GM03348 (cell line): ENCODE measurements around the gene HTT.

ENCODE experiments used
- DNase-seq: peaks from one replicate; pipeline ENCODE4 v3.0.0; 2012; ENCODE audit warnings: low spot score

Gene HTT

DNA sequence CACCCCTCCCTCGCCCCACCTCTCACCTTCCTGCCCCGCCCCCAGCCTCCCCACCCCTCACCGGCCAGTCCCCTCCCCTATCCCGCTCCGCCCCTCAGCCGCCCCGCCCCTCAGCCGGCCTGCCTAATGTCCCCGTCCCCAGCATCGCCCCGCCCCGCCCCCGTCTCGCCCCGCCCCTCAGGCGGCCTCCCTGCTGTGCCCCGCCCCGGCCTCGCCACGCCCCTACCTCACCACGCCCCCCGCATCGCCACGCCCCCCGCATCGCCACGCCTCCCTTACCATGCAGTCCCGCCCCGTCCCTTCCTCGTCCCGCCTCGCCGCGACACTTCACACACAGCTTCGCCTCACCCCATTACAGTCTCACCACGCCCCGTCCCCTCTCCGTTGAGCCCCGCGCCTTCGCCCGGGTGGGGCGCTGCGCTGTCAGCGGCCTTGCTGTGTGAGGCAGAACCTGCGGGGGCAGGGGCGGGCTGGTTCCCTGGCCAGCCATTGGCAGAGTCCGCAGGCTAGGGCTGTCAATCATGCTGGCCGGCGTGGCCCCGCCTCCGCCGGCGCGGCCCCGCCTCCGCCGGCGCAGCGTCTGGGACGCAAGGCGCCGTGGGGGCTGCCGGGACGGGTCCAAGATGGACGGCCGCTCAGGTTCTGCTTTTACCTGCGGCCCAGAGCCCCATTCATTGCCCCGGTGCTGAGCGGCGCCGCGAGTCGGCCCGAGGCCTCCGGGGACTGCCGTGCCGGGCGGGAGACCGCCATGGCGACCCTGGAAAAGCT is at the start of gene HTT, which contains the start of gene HTT-AS:
TSS of gene HTT (plus strand) at position 604 of the 768 bp plus-strand sequence. CDS start at position 749, 145 bp downstream.
TSS of gene HTT-AS (minus strand) at position 461 of the 768 bp plus-strand sequence.
- peak; percentile 100 for DNase-seq

DNA sequence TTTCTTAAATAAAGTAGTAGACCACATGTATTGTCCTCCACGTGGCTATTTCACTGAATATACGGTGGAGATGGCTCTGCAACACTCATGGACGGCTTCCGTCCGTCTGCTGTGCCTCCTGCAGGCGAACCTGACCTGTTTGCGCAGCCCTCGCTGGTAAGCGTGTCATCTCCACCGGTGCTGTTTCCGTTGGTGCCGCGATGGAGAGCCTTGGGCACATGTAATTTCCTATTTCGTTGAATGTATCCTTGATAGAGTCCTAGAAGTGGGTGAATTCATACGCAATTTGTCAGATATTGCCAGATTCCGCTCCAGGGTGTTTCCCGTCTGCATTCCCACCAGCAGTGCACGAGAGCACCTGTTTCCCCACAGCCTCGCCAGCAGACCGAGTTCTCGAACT is 48.6 kb upstream of the HTT start:
- DNase-seq, result no peak

DNA sequence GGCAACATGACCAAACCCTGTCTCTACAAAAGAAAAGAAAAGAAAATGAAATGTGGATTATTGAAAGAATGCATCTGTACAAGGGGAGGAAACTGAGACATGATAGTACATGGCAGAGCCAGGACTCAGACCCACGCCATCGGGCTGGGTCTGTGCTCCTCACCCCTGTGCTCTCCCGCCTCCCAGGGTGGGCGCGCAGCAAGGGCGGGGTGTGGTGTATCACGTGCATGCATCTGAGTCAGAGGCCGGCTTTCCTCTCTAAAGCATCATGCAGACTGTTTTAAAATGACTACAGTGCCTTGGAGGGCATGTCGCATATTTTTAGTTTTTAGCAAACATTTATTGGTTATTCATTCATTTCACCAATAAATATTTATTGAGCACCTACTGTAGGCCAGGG is 47.9 kb upstream of the HTT start:
- no peak for DNase-seq

DNA sequence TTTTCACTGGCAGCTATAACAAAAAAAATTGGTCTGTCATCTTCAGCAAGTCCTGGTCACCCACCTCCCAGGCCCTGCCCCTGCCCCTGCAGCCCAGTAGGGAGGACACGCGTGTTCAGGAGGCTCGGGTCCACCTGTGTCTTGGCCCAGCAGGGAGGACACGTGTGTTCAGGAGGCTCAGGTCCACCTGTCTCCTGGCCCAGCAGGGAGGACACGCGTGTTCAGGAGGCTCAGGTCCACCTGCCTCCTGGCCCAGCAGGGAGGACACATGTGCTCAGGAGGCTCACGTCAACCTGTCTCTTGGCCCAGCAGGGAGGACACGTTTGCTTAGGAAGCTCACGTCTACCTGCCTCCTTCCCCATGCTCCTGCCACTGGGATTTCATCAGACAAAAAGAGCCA is 45.0 kb upstream of the HTT start:
- DNase-seq, result no peak

DNA sequence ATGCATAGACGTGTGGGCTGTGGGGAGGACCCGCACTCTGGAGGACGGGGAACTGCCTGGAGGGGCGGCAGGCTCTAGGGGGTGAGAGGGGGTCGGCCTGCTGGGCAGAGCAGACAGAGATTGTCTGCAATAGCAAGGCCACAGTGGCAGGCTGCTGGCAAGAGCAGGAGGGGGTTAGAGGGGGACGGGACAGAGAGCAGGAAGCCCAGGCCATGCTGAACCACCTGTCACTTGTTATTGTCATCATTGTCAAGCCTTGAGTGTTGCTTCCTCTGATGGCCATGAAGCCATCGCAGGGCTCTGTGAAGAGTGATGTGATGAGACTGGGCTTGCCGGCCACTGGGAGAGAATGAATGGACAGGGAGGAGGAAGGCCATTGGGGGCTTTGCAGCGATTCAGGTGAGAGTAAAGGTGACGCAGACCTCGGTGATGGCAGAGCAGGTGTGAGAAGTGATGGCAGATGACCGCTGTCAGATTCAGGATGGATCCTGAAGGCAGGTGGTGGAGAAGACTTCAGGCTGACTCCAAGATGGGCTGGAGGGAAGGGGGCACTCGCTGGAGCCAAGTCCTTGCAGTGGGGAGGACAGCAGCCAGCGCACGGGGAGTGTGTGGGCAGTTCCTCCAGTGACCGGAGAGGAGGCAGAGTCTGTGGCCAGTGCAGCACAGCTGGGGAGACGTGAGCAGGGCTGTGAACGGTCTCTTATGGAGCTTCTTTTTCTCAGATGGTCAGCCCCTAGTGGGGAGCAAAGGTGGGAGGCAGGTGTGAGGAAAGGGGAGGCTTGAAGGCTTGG is 43.7 kb upstream of the HTT start:
- DNase-seq, result no peak

DNA sequence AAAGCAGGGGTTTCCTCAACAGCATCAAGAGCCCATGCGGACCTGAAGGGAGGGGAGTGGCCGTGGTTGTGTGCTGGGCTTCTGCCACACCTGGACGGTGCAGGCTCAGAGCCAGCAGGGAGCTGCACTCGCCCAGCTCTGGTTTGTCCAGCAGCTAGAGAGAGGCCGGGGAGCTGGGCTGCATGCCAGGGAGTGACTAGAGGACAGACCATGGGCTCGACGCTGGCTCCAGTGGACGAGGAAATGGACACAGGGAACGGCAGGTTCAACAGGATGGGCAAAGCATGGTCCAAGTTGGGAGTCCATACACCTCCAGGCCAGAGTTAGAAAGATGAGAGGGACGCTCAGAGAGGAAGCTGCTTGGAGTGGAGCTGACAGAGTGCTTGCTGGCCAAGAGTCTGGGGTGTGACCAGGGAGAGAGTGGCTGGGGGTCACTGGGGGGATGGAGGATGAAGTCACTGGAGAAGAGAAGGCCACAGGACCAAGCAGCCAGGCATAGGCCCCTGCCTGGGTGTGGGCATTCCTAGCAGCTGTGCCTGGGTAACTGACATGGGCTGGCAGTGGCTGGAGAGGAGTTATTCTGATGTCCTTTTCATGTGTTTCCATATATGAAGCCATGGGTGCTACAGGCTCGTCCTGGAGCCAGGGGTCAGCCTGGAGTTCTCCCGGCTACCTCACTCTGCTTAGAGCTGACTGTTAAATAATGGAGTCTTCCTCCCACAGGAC is 43.0 kb upstream of the HTT start:
- DNase-seq, result no peak

DNA sequence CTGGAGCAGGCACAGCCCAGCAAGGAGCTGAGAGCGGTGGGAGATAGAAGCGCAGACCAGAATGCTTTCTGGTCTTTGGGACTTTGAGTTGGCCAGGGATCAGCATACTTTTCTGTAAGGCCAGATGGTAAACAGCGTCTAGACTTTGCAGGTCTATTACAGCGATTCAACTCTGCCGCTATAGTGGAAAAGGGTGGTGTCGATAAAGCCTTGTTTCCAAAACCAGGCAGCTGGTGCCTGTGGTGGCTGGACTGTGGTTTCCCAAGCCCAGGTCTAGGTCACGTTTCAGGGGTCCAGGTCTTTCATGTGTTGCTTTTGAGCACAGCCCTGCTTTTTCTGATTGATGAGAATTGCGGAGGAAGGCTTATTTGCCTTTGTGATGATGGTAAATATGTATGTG is 40.2 kb upstream of the HTT start:
- no peak for DNase-seq

DNA sequence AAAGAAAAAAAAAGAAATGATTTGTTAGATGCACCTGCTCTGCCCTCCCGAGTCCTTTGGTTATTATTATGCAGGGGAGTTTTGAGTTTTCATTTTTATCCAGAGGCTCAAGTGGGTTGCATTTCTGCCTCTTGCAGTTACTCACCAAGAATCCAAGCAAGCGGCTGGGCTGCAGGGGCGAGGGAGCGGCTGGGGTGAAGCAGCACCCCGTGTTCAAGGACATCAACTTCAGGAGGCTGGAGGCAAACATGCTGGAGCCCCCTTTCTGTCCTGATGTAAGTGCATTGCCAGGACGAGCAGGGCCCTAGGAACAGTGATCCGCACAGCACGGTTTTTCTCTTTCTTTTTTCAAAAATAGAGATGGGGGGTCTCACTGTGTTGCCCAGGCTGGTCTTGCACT is 39.2 kb upstream of the HTT start:
- DNase-seq, result no peak

DNA sequence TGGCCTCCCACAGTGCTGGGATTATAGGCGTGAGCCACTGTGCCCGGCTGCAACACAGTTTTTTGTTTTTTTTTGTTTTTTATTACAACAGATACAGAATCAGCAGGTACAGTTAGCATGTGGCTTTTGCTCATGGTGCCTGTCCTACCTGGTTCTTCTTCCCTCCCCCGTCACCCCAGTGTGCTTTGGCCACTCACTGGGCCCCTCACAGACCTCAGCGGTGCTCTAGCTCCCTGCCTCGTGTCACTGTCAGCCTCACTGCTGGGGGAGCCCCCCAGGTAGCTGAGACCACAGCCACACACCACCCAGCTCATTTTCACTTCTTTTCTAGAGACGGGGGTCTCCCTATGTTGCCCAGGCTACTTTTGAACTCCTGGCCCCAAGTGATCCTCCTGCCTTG is 38.8 kb upstream of the HTT start:
- no peak for DNase-seq

DNA sequence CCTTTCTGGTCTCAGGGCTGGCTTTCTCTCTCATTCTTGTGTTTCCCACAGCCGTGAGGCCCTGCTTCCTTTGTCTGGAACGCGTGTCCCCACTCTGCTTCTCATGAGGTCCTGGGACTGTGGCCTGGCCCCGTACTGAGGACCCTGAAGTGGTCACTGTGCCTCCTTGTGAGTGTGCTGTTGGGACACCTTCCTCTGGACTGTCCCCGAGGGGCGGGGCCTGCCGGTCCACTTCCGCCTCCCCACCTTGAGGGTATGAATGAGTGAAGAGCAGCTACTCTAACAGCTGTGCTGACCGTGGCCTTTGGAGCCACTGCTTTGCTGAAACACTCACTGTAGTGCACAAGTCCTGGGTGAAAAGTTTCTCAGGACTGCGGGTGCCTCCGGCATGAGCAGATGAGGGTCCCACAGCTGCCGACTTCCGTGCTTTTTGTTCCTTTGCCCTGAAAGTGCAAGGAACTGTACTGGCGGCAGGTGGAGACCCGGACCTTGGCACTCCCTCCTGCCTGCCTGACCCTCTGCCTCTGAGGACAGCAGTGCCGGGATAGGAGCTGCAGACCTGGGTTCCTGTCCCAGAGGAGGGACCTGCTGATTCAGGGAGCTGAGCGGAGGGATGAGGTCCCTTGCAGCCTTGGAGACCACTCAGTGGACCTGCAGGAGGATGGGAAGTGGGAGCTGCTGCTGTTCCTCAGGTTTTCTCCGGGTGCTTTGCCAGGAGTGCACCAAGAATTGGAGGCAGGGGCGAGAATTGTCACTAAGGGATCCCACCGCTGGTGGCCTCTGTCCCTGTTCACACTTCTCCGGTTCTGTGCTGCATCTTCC is 38.1 kb upstream of the HTT start:
- DNase-seq, result no peak

DNA sequence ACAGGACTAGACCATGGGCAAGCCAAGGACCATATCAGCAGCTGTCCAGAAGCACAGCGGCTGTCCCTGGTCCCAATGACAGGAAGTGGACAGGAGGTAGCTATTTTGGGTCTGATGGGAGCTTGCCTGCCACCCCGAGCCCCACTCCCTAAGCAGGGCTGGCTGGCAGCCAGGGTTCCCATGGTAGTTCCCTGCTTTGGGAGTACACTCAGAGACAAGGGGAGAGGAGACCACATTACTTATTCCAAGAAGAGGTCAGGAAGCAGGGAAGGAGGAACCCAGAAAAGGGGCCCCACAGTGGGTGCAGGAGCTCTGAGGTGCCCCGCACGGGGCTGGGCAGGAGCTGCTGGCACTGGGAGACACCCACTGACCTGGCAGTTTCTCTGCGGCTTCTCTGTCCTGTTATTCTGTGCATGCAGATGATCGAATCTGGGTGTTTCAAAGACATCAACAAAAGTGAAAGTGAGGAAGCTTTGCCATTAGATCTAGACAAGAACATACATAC is 36.5 kb upstream of the HTT start:
- DNase-seq, result no peak

DNA sequence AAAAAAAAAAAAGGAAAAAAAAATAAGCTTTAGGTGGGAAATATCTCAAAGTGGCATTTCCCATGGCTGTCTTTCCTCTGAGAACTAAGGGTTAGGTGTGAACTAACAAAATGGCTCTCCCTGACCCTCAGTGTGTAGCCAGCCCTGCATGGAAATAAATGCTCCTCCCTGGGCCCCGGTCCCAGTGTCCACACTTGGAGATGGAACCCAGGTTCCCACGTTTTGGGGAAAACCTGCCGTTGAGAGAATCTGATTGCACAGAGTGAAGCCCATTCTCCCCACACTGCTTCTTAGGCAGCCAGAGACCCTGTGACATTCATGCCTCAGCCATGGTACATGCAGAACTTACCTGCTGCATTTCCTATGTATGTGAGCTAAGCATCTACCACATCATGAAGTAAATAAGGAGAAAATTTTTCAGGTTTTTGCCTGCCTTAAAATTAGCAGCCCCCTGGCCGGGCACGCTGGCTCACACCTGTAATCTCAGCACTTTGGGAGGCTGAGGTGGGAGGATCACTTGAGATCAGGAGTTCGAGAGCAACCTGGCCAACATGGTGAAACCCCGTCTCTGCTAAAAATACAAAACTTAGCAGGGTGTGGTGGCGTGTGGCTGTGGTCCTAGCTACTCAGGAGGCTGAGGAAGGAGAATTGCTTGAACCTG is 34.6 kb upstream of the HTT start:
- no peak for DNase-seq

DNA sequence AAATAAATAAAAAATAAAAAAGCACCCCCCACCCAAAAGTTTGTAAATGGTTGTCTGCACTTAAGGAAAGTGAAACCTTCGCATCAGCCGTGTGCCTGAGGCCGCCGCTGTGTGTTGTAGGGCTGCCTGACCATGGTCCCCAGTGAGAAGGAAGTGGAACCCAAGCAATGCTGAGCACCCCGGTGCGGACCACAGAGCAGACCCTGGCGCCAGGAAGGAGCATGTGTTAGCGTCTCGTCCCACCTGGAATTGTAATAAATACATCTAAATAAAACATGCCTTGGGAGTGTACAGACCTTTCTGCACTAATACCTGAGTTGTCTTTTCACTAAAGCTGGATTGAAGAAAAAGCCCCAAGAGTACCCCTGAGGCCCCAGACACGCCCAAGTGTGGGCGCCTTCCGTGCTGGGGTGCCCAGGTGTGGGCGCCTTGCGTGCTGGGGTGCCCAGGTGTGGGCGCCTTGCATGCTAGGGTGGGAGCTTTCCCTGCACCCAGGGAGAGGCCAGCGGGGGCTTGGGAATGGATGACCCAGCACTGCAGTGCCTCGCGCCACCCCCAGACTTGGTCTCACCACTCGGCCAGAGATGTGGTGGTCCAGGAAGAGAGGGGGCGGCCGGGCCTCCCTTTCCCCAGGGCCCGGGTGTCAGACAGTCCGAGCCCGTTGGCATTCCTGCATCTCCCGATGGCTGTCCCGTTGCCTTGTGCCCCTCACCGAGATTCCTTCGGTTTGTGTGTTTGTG is 33.9 kb upstream of the HTT start:
- DNase-seq, result no peak

DNA sequence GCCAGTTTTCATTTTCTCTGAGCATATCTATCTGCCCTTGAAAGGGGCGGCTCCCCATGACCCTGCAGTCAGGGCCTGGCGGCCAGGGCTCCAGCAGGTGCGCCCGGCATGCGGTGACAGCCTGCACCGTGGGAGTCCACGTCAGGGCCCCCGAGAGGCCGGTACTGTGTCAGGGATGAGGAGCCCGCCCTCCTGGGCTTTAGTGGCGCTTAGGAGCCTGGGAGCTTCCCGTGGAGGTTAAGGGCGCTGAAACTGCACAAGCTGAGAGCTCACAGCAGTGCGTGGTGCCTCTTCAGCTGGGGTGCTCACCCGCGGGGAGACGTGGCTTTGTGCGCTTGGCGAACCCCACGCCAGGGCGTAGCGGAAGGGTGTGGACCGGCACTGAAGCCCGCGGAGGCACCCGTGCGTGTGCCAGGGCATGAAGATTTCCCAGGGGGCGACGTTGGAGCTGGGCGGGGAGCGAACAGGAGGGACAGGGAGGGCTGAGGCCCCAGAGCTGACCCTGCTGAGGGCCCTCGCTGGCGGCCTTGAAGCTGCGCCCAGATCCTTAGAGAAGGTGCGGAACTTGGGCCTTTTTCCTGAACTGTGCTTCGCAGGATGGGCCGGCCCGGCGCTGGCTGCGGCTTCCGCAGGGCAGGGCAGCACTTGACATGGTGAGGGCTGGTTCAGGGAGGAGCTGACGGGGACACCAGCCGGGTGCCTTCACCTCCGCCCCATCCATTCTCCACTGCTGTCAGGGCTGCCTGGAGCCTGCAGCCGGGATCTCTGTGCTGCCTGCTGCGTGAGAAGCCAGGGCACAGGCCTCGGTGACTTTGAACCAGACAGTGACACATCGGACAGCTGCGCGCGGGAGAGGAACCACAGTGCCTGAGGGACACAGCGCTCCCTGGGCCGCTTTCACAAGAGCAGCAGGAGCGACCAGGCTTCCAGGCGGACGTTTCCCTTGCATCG is 33.0 kb upstream of the HTT start:
- peak; percentile 73 for DNase-seq

DNA sequence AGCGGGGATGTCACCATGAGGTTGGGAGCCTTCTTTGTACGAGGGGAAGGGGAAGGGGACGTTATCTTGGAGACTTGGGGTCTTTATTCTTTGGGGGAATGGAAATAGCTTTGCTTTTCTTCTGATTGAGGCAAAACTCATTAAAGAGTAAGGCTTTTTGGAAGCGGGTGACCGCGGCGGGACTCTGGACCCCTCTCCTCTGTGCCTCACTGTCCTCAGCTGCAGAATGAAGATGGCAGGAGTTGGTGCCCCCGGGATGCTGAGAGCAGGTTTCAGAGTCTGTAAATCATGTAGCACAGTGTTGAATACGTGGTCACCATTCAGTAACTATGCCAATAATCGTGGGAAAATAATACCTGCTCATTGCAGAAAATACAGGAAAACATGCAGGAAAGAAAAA is 32.3 kb upstream of the HTT start:
- DNase-seq, result no peak

DNA sequence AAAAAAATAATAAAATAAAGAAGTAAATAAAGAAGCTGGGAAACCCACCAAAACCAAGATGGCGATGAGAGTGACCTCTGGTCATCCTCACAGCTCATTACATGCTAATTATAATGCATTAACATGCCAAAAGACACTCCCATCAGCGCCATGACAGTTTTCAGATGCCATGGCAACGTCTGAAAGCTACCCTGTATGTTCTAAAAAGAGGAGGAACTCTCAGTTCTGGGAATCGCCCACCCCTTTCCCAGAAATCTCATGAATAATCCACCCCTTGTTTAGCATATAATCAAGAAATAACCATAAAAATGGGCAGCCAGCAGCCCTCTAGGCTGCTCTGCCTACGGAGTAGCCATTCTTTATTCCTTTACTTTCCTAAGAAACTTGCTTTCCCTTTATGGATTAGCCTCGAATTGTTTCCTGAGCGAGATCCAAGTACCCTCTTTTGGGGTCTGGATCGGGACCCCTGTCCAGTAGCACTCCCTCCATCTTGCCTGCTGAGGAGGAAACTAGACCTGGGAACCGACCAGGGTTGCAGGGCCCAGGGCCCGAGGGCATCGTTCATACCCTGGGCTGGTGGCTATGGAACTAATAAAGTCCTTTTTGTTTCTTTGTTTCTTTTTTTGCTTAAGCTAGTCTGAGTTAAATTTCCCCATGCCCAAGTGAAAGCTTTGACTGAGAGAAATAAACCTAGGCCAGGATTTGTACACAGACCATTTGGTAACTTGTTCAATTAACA is 31.0 kb upstream of the HTT start:
- no peak for DNase-seq

DNA sequence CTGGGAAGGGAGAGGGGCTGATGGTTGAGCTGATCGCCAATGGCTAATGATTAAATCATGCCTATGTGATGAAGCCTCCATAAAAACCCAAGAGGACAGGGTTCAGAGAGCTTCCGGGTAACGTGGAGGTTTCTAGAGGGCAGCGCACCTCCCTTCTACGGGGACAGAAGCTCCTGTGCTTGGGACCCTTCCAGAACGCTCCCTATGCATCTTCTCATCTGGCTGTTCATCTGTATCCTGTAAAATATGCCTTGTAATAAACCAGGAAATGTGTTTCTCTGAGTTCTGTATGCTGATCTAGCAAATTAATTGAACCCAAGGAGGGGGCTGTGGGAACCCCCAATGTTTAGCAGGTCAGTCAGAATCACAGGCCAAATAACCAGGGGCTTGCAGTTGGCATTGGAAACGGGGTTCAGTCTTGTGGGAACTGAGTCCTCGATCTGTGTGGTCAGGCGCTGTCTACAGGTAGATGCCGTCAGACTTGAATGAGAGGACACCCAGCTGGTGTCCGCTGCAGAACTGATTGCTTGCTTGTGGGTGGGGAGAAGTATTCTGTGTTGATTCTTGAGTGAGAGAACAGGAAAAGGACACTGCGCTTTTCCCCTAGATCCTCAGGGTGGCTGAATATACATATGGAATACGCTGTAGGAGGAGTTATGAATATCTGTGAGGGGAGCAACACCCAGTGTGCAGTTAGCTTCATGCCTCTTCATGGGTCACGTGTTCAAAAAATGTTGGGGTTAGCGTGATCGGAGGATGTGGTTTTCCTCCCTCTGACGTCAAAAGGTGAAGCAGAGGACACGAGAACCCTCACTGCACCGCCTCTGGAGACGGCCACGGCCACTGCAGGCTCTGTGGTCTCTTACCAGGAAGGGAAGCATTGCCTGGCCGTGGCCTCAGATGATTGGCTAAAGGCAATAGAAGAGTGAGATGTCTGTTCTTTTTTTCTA is 29.3 kb upstream of the HTT start:
- no peak for DNase-seq
